22Rv1 (cell line): ENCODE results near the gene KLHL21.

Experiments
- CTCF ChIP-seq: fragments of 450-650 bp; IDR thresholded peaks from 2 replicates; pipeline ENCODE4 v1.5.1; 2017; ENCODE audit warnings: mild to moderate bottlenecking
- ZFX ChIP-seq: fragments of 450-650 bp; IDR thresholded peaks from 2 replicates; pipeline ENCODE4 v1.6.1; 2017; ENCODE audit warnings: antibody characterized with exemption, borderline replicate concordance

- TF ChIP-seq CTCF (no peak), ZFX (no peak)
These were observed 33.6 kb downstream of the KLHL21 start for GRCh38 chr1:6569033-6569432.
